ENCODE measurements around the gene CCNL2. TPM values are rescaled to one million over a fixed set of nuclear protein-coding genes. Genes with fewer than 3 reads are reported as not detected.

CCNL2 gene
- total RNA-seq, 1 experiment from 2014 or later: 173 TPM

DNA sequence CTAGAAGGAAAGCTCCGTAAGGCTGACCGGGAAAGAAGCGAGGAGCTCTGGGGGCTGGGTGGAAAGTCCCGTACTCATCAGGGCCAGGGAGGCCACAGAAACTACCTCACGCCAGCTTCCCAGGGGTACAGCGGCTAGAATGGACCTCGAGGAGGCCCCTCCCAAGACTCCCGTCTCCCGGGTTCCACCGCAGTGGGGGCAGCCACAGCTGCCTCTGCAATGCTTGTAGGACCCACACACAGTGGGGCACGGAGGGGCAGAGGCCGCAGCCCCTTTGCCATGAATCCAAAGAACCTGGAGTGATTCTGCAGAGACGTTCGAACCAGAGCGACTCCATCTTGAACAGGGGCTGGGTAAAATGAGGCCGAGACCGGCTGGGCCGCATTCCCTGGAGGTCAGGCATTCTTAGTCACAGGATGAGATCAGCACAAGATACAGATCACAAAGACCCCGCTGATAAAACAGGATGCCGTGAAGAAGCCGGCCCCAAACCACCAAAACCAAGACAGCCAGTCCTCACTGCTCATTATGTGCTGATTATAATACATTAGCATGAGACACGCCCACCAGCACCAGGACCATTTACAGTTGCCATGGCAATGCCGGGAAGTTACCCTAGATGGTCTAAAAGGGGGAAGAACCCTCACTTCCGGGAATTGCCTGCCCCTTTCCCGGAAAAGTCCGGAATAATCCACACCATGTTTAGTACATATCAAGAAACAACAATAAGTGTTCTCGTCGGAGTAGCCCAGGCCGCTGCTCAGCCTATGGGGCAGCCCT, 23.5 kb upstream of the CCNL2 start:
- Histone ChIP-seq H3K9me3 (ENCODE audit: control insufficient read depth, low read depth, low read length) (no peaks in the 10 kb centered on the region), H2BK120ac (ENCODE audit: low read depth, low read length, poor library complexity, severe bottlenecking) (no peak overlapping the region), H3K79me2 (ENCODE audit: insufficient read depth, low read length) (no peaks in the 10 kb centered on the region), H3K4me2 (ENCODE audit: insufficient read depth, insufficient read length, low read length) (no peak overlapping the region), H3K23me2 (ENCODE audit: insufficient read length, low read depth, low read length, poor library complexity, severe bottlenecking) (peaks cover 3% of the 10 kb centered on the region), H3K56ac (ENCODE audit: insufficient read length, low read depth, low read length) (no peak overlapping the region), H2BK20ac (ENCODE audit: low read depth, low read length, poor library complexity, severe bottlenecking) (no peak overlapping the region), H2BK5ac (ENCODE audit: insufficient read length, low read length) (no peak overlapping the region), H4K8ac (replicated peaks; ENCODE audit: insufficient read length, low read depth, low read length) (no peak overlapping the region), H3K27me3 (ENCODE audit: insufficient read depth, low read length) (no peaks in the 10 kb centered on the region), H3K18ac (ENCODE audit: insufficient read length, low read depth, low read length) (no peak overlapping the region), H3K9ac (ENCODE audit: extremely low read depth, insufficient read length, low read length) (no peak overlapping the region), H2BK12ac (ENCODE audit: insufficient read length, low read depth, low read length) (no peak overlapping the region), H3K4ac (ENCODE audit: low read depth, low read length) (no peak overlapping the region), H3T11ph (ENCODE audit: low read length) (no peak overlapping the region), H4K20me1 (ENCODE audit: control insufficient read depth, insufficient read depth, insufficient read length) (no peaks in the 10 kb centered on the region), H2BK15ac (ENCODE audit: low read depth, low read length) (no peak overlapping the region), H3K4me1 (ENCODE audit: insufficient read depth, low read length) (peaks cover 5% of the 10 kb centered on the region; the same call in 1 of the 2 replicates), H3K79me1 (ENCODE audit: insufficient read depth, low read depth, low read length, poor library complexity, severe bottlenecking) (no peaks in the 10 kb centered on the region), H3K27ac (ENCODE audit: insufficient read length, low read depth, low read length) (no peak overlapping the region), H4K91ac (ENCODE audit: insufficient read length, low read depth, low read length) (no peak overlapping the region), H3K23ac (ENCODE audit: insufficient read length, low read depth, low read length) (no peak overlapping the region), H2AFZ (ENCODE audit: low read length) (no peak overlapping the region), H2AK5ac (ENCODE audit: insufficient read length, low read length) (no peak overlapping the region), H3K14ac (ENCODE audit: insufficient read depth, low read length) (peak overlapping the region; percentile 24; the same call in 1 of the 2 replicates), H4K5ac (ENCODE audit: insufficient read length, low read depth, low read length) (no peak overlapping the region)
- Mint-ChIP-seq H3K4me3 (no peak overlapping the region; a peak in 1 of 5 replicates), H3K36me3 (ENCODE audit: insufficient read depth in 1 of 3, low read depth in 3 of 3) (no peaks in the 10 kb centered on the region; a peak in 2 of 7 replicates), H3K27me3 (ENCODE audit: low read depth) (no peaks in the 10 kb centered on the region), H3K9me3 (no peaks in the 10 kb centered on the region), H3K4me1 (peaks cover 33 to 55% of the 10 kb centered on the region in 2 experiments), H3K27ac (peak overlapping the region in 2 of 3 experiments; percentile 83 to 91; a peak in 6 of 7 replicates)
- no CpG with 5 or more reads among the region's 29 CpGs for WGBS (ENCODE audit: extremely low coverage, insufficient read length, low lambda C conversion rate)
- TF ChIP-seq, protein P1, sequence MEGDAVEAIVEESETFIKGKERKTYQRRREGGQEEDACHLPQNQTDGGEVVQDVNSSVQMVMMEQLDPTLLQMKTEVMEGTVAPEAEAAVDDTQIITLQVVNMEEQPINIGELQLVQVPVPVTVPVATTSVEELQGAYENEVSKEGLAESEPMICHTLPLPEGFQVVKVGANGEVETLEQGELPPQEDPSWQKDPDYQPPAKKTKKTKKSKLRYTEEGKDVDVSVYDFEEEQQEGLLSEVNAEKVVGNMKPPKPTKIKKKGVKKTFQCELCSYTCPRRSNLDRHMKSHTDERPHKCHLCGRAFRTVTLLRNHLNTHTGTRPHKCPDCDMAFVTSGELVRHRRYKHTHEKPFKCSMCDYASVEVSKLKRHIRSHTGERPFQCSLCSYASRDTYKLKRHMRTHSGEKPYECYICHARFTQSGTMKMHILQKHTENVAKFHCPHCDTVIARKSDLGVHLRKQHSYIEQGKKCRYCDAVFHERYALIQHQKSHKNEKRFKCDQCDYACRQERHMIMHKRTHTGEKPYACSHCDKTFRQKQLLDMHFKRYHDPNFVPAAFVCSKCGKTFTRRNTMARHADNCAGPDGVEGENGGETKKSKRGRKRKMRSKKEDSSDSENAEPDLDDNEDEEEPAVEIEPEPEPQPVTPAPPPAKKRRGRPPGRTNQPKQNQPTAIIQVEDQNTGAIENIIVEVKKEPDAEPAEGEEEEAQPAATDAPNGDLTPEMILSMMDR (conservative IDR thresholded peaks at IDR 0.05): no peak
- DNase-seq: peak; percentile 79
